Mesendoderm (in vitro differentiated cells): ENCODE measurements around the gene ARHGAP1.

Experiments
- DNase-seq: peaks from one replicate; pipeline ENCODE4 v3.0.0; 2013
- H2AK5ac ChIP-seq: 2 replicates; pipeline ENCODE4 v1.6.1; 2013; ENCODE audit warnings: low read length, inconsistent platforms
- H2BK120ac ChIP-seq: 2 replicates; pipeline ENCODE4 v1.6.1; 2013; ENCODE audit warnings: low read depth, mild to moderate bottlenecking, low read length, moderate library complexity, mixed read lengths
- H2BK15ac ChIP-seq: replicated peaks from 2 replicates; pipeline ENCODE4 v1.6.1; 2013; ENCODE audit warnings: low read depth, mild to moderate bottlenecking, moderate library complexity
- H2BK5ac ChIP-seq: 2 replicates; pipeline ENCODE4 v1.6.1; 2013; ENCODE audit warnings: low read length, inconsistent platforms
- H3K18ac ChIP-seq: 2 replicates; pipeline ENCODE4 v1.6.1; 2013; ENCODE audit warnings: mild to moderate bottlenecking, low read length, mixed read lengths
- H3K23ac ChIP-seq: one replicate; pipeline ENCODE4 v1.6.1; 2013; ENCODE audit warnings: low read length
- H3K27ac ChIP-seq: 2 replicates; pipeline ENCODE4 v1.5.1; 2013; ENCODE audit warnings: low read depth, mild to moderate bottlenecking, inconsistent platforms, low read length, moderate library complexity
- H3K27me3 ChIP-seq: 2 replicates; pipeline ENCODE4 v1.6.1; 2013; ENCODE audit warnings: low read length, control low read depth, mild to moderate bottlenecking, inconsistent platforms; ENCODE audit not compliant: insufficient read depth, poor library complexity
- H3K36me3 ChIP-seq: 2 replicates; pipeline ENCODE4 v1.6.1; 2013; ENCODE audit warnings: low read length, inconsistent platforms; ENCODE audit not compliant: control insufficient read depth, insufficient read depth
- H3K4ac ChIP-seq: one replicate; pipeline ENCODE4 v1.6.1; 2013; ENCODE audit warnings: low read depth, mild to moderate bottlenecking, low read length, moderate library complexity
- H3K4me1 ChIP-seq: 2 replicates; pipeline ENCODE4 v1.6.1; 2013; ENCODE audit warnings: low read depth, low read length, inconsistent platforms; ENCODE audit not compliant: control insufficient read depth
- H3K4me2 ChIP-seq: 2 replicates; pipeline ENCODE4 v1.6.1; 2013; ENCODE audit warnings: low read length
- H3K4me3 ChIP-seq: 2 replicates; pipeline ENCODE4 v1.5.1; 2013; ENCODE audit warnings: mild to moderate bottlenecking, low read length
- H3K56ac ChIP-seq: one replicate; pipeline ENCODE4 v1.6.1; 2013; ENCODE audit warnings: low read length
- H3K79me1 ChIP-seq: 2 replicates; pipeline ENCODE4 v1.6.1; 2013; ENCODE audit warnings: low read length, inconsistent platforms
- H3K79me2 ChIP-seq: 2 replicates; pipeline ENCODE4 v1.6.1; 2013; ENCODE audit warnings: mild to moderate bottlenecking, low read length; ENCODE audit not compliant: control insufficient read depth, insufficient read depth
- H3K9ac ChIP-seq: 2 replicates; pipeline ENCODE4 v1.6.1; 2013; ENCODE audit warnings: low read length, inconsistent platforms
- H4K5ac ChIP-seq: one replicate; pipeline ENCODE4 v1.6.1; 2013; ENCODE audit warnings: low read length
- H4K8ac ChIP-seq: one replicate; pipeline ENCODE4 v1.6.1; 2013; ENCODE audit warnings: low read depth, mild to moderate bottlenecking, control low read depth, low read length, moderate library complexity
- WGBS: extraction: QIAGEN DNeasy Blood & Tissue Kit; methylation state at CpG from one replicate; pipeline ENCODE4 v1.1.7; 2013; ENCODE audit warnings: low lambda C conversion rate, missing lambda C conversion rate; ENCODE audit not compliant: insufficient coverage; ENCODE audit errors: extremely low coverage; 5-methylcytosine and 5-hydroxymethylcytosine counted together

Gene ARHGAP1

GRCh38 chr11:46680164-46680760 lies 20.2 kb downstream of the ARHGAP1 start:
- Histone ChIP-seq H3K79me1 (no peaks in the 10 kb centered on the region), H3K79me2 (no peaks in the 10 kb centered on the region), H2BK15ac (no peak overlapping the region), H4K8ac (no peak overlapping the region), H4K5ac (no peak overlapping the region), H3K56ac (no peak overlapping the region), H3K9ac (no peak overlapping the region), H3K4me1 (peaks cover 4% of the 10 kb centered on the region), H2BK5ac (no peak overlapping the region), H3K4ac (no peak overlapping the region), H2BK120ac (no peak overlapping the region), H2AK5ac (no peak overlapping the region), H3K27me3 (no peaks in the 10 kb centered on the region), H3K18ac (no peak overlapping the region), H3K36me3 (peaks cover 4% of the 10 kb centered on the region), H3K23ac (no peak overlapping the region), H3K27ac (no peak overlapping the region), H3K4me2 (no peak overlapping the region), H3K4me3 (no peak overlapping the region)
- WGBS = no CpG with 5 or more reads among the region's 21 CpGs
- no peak for DNase-seq

GRCh38 chr11:46679241-46680163 lies 20.9 kb downstream of the ARHGAP1 start:
- peaks cover 7% of the 10 kb centered on the region for H3K4me1 ChIP-seq
- no peak overlapping the region for H2BK15ac ChIP-seq
- no peak overlapping the region for H4K5ac ChIP-seq
- H3K4ac ChIP-seq = no peak overlapping the region
- no peak for DNase-seq
- H3K27me3 ChIP-seq = no peaks in the 10 kb centered on the region
- H3K23ac ChIP-seq = no peak overlapping the region
- no peak overlapping the region for H2AK5ac ChIP-seq
- H3K36me3 ChIP-seq = peaks cover 4% of the 10 kb centered on the region
- no peaks in the 10 kb centered on the region for H3K79me2 ChIP-seq
- no peak overlapping the region for H3K18ac ChIP-seq
- no peak overlapping the region for H2BK120ac ChIP-seq
- no peak overlapping the region for H3K4me3 ChIP-seq
- no peak overlapping the region for H4K8ac ChIP-seq
- no peak overlapping the region for H2BK5ac ChIP-seq
- H3K79me1 ChIP-seq = no peaks in the 10 kb centered on the region
- no peak overlapping the region for H3K27ac ChIP-seq
- H3K56ac ChIP-seq = no peak overlapping the region
- no peak overlapping the region for H3K9ac ChIP-seq
- no CpG with 5 or more reads among the region's 26 CpGs for WGBS
- H3K4me2 ChIP-seq = no peak overlapping the region

GRCh38 chr11:46678741-46679130 lies 21.7 kb downstream of the ARHGAP1 start:
- WGBS = no CpG with 5 or more reads among the region's 9 CpGs
- H3K18ac ChIP-seq = no peak overlapping the region
- H3K9ac ChIP-seq = no peak overlapping the region
- H3K4ac ChIP-seq = no peak overlapping the region
- no peak overlapping the region for H2BK5ac ChIP-seq
- no peak overlapping the region for H4K5ac ChIP-seq
- no peak overlapping the region for H2BK120ac ChIP-seq
- no peak overlapping the region for H3K27ac ChIP-seq
- H3K56ac ChIP-seq = no peak overlapping the region
- no peak overlapping the region for H4K8ac ChIP-seq
- H3K27me3 ChIP-seq = no peaks in the 10 kb centered on the region
- H3K23ac ChIP-seq = no peak overlapping the region
- H2AK5ac ChIP-seq = no peak overlapping the region
- no peak overlapping the region for H3K4me2 ChIP-seq
- H3K4me1 ChIP-seq = peaks cover 7% of the 10 kb centered on the region
- no peaks in the 10 kb centered on the region for H3K79me1 ChIP-seq
- H3K4me3 ChIP-seq = no peak overlapping the region
- H2BK15ac ChIP-seq = no peak overlapping the region
- H3K79me2 ChIP-seq = no peaks in the 10 kb centered on the region
- no peak for DNase-seq
- peaks cover 4% of the 10 kb centered on the region for H3K36me3 ChIP-seq

- Histone ChIP-seq H3K56ac (no peak overlapping the region), H4K8ac (no peak overlapping the region), H3K27me3 (no peaks in the 10 kb centered on the region), H3K9ac (no peak overlapping the region), H4K5ac (no peak overlapping the region), H3K18ac (no peak overlapping the region), H2BK15ac (no peak overlapping the region), H3K36me3 (peaks cover 4% of the 10 kb centered on the region), H3K4me3 (no peak overlapping the region), H3K4me2 (no peak overlapping the region), H3K79me1 (no peaks in the 10 kb centered on the region), H3K4ac (no peak overlapping the region), H2BK5ac (no peak overlapping the region), H3K27ac (no peak overlapping the region), H3K4me1 (peaks cover 9% of the 10 kb centered on the region), H3K79me2 (no peaks in the 10 kb centered on the region), H2AK5ac (no peak overlapping the region), H2BK120ac (no peak overlapping the region), H3K23ac (no peak overlapping the region)
- DNase-seq = peak; percentile 19
- WGBS = no CpG with 5 or more reads among the region's 10 CpGs
Measured at GRCh38 chr11:46677991-46678740, 22.3 kb downstream of the ARHGAP1 start.

- Histone ChIP-seq H3K56ac (no peak overlapping the region), H2AK5ac (no peak overlapping the region), H3K27ac (no peak overlapping the region), H3K4ac (no peak overlapping the region), H3K79me1 (no peaks in the 10 kb centered on the region), H3K36me3 (peaks cover 4% of the 10 kb centered on the region), H3K27me3 (no peaks in the 10 kb centered on the region), H3K9ac (no peak overlapping the region), H3K4me2 (no peak overlapping the region), H3K79me2 (no peaks in the 10 kb centered on the region), H3K4me3 (no peak overlapping the region), H3K4me1 (peaks cover 9% of the 10 kb centered on the region), H3K23ac (no peak overlapping the region), H2BK5ac (no peak overlapping the region), H4K8ac (no peak overlapping the region), H2BK15ac (no peak overlapping the region), H3K18ac (no peak overlapping the region), H2BK120ac (no peak overlapping the region), H4K5ac (no peak overlapping the region)
- DNase-seq = no peak
- no CpG with 5 or more reads among the region's 8 CpGs for WGBS
Measured at GRCh38 chr11:46677169-46677568, 23.2 kb downstream of the ARHGAP1 start.
